ENCODE data around the gene FBXO36. TPM values are rescaled to one million over a fixed set of nuclear protein-coding genes. Genes with fewer than 3 reads are reported as not detected.

The FBXO36 gene
- total RNA-seq, 1 donor = 3.5 TPM

- DNase-seq (ENCODE audit: low read depth) = no peak
- no peak overlapping the region for H3K4me3 ChIP-seq (ENCODE audit: low read depth, low read length)
These were observed 12.0 kb upstream of the FBXO36 start for GRCh38 chr2:229910147-229910831.

GRCh38 chr2:229910832-229911412 lies 11.4 kb upstream of the FBXO36 start:
- no peak overlapping the region for H3K4me3 ChIP-seq (ENCODE audit: low read depth, low read length)
- peak; percentile 29 for TF ChIP-seq CTCF (IDR thresholded peaks at IDR 0.05; ENCODE audit: insufficient read depth, low read depth, low read length)
- DNase-seq (ENCODE audit: low read depth) = no peak

More at GRCh38 chr2:229910147-229910831, 12.0 kb upstream of the FBXO36 start:
- no peak for TF ChIP-seq CTCF (IDR thresholded peaks at IDR 0.05; ENCODE audit: insufficient read depth, low read depth, low read length)

- TF ChIP-seq CTCF (IDR thresholded peaks at IDR 0.05; ENCODE audit: insufficient read depth, low read depth, low read length) = no peak
- DNase-seq (ENCODE audit: low read depth) = peak; percentile 42
- no peak overlapping the region for H3K4me3 ChIP-seq (ENCODE audit: low read depth, low read length)
These were observed 8.1 kb upstream of the FBXO36 start for GRCh38 chr2:229914171-229914570.

GRCh38 chr2:229917793-229918192 lies 4.5 kb upstream of the FBXO36 start:
- no peak for DNase-seq (ENCODE audit: low read depth)
- TF ChIP-seq CTCF (IDR thresholded peaks at IDR 0.05; ENCODE audit: insufficient read depth, low read depth, low read length) = no peak

GRCh38 chr2:229920011-229920641 lies 2.2 kb upstream of the FBXO36 start:
- DNase-seq (ENCODE audit: low read depth) = no peak
- H3K4me3 ChIP-seq (ENCODE audit: low read depth, low read length) = peak overlapping the region; percentile 97
- TF ChIP-seq CTCF (IDR thresholded peaks at IDR 0.05; ENCODE audit: insufficient read depth, low read depth, low read length) = no peak

More at GRCh38 chr2:229917793-229918192, 4.5 kb upstream of the FBXO36 start:
- no peak overlapping the region for H3K4me3 ChIP-seq (ENCODE audit: low read depth, low read length)

- H3K4me3 ChIP-seq (ENCODE audit: low read depth, low read length) = peak overlapping the region; percentile 97
- DNase-seq (ENCODE audit: low read depth) = peak; percentile 68
- TF ChIP-seq CTCF (IDR thresholded peaks at IDR 0.05; ENCODE audit: insufficient read depth, low read depth, low read length) = no peak
These were observed 1.0 kb upstream of the FBXO36 start for GRCh38 chr2:229921101-229921891.
